BE2C (cell line): ENCODE results near the gene GH2.

Source experiments
- DNase-seq: peaks from one replicate; pipeline ENCODE4 v3.0.0-alpha.2; 2020
- H3K27me3 ChIP-seq: fragments of 250-450 bp; sonication (Bioruptor Pico); 2 replicates; pipeline ENCODE4 v1.5.1; 2020; ENCODE audit warnings: mild to moderate bottlenecking
- H3K36me3 ChIP-seq: fragments of 250-450 bp; sonication (Bioruptor Pico); 2 replicates; pipeline ENCODE4 v1.5.1; 2020; ENCODE audit warnings: mild to moderate bottlenecking
- H3K4me1 ChIP-seq: fragments of 250-450 bp; sonication (Bioruptor Pico); 2 replicates; pipeline ENCODE4 v1.5.1; 2020
- H3K4me3 ChIP-seq: 2 replicates; pipeline ENCODE4 v1.5.1; 2011; ENCODE audit warnings: low read depth, low read length
- H3K9me3 ChIP-seq: fragments of 250-450 bp; sonication (Bioruptor Pico); 2 replicates; pipeline ENCODE4 v1.5.1; 2020
- CTCF ChIP-seq: IDR thresholded peaks from 2 replicates; pipeline ENCODE4 v1.5.1; 2012; ENCODE audit warnings: mild to moderate bottlenecking, low read depth, low read length

GH2 gene

GRCh38 chr17:63835167-63835720 is 46.5 kb downstream of the GH2 start:
- Histone ChIP-seq H3K4me1 (peaks cover 14% of the 10 kb centered on the region), H3K27me3 (no peaks in the 10 kb centered on the region), H3K9me3 (no peaks in the 10 kb centered on the region), H3K4me3 (no peak overlapping the region), H3K36me3 (peaks cover 70% of the 10 kb centered on the region)
- no peak for DNase-seq
- no peak for TF ChIP-seq CTCF

- peaks cover 14% of the 10 kb centered on the region for H3K4me1 ChIP-seq
- no peak overlapping the region for H3K4me3 ChIP-seq
- no peaks in the 10 kb centered on the region for H3K9me3 ChIP-seq
- peak; percentile 89 for DNase-seq
- H3K36me3 ChIP-seq = peaks cover 77% of the 10 kb centered on the region
- no peaks in the 10 kb centered on the region for H3K27me3 ChIP-seq
- TF ChIP-seq CTCF = peak; percentile 94
Measured at GRCh38 chr17:63834431-63835166, 47.1 kb downstream of the GH2 start.

- Histone ChIP-seq H3K4me1 (peaks cover 10% of the 10 kb centered on the region), H3K4me3 (no peak overlapping the region), H3K36me3 (peaks cover 84% of the 10 kb centered on the region), H3K27me3 (no peaks in the 10 kb centered on the region), H3K9me3 (no peaks in the 10 kb centered on the region)
- no peak for DNase-seq
- no peak for TF ChIP-seq CTCF
Measured at GRCh38 chr17:63833741-63834373, 47.9 kb downstream of the GH2 start.

- no peak overlapping the region for H3K4me3 ChIP-seq
- TF ChIP-seq CTCF = no peak
- H3K4me1 ChIP-seq = peaks cover 7% of the 10 kb centered on the region
- no peaks in the 10 kb centered on the region for H3K9me3 ChIP-seq
- H3K27me3 ChIP-seq = no peaks in the 10 kb centered on the region
- DNase-seq = no peak
- H3K36me3 ChIP-seq = peaks cover 91% of the 10 kb centered on the region
Measured at GRCh38 chr17:63833026-63833740, 48.6 kb downstream of the GH2 start.

- no peaks in the 10 kb centered on the region for H3K27me3 ChIP-seq
- no peak overlapping the region for H3K4me3 ChIP-seq
- DNase-seq = no peak
- no peaks in the 10 kb centered on the region for H3K9me3 ChIP-seq
- H3K4me1 ChIP-seq = peaks cover 7% of the 10 kb centered on the region
- H3K36me3 ChIP-seq = peaks cover 89% of the 10 kb centered on the region
- peak; percentile 16; the same call in 1 of the 2 replicates for TF ChIP-seq CTCF
Measured at GRCh38 chr17:63832455-63832854, 49.3 kb downstream of the GH2 start.
